ENCODE data around the gene FOXL3. TPM values are rescaled to one million over a fixed set of nuclear protein-coding genes. Genes with fewer than 3 reads are reported as not detected.

Gene FOXL3
- total RNA-seq, 4 donors from 2014 or later, result not detected

DNA sequence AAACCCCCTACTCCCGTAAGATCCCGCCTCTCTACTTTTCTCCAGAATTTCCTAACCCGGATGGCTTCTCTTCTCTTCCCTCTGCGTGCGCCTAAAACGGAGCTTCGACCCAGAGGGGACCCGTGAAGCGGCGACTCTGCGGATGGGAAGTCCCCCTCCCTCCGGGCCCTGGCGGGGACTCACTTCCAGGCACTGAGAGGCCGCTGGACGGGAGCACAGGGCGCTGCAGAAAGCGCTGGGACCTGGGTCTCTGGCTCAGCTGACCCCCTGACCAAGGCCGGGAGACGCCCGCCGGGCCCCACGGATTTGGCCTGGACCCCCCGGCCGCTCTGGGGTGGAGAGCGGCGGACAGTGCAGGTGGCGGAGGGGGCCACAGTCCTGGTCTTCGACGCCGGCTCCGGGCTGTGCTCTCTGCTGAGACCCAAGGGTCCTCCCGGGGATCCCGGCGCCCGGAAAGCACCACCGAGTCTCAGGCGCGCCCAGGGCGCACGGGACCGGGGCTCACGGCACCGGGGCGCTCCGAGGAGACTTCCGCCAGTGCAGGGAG lies 688 bp upstream of the FOXL3 start:
- ATAC-seq, result no peak
- in situ Hi-C loops (cut with MboI; ENCODE audit: low sequenced_read_pairs in 4 of 4), result no loop called here
- peaks cover 63 to 79% (median 64%) of the 10 kb centered on the region in 3 donors for H3K27me3 ChIP-seq

DNA sequence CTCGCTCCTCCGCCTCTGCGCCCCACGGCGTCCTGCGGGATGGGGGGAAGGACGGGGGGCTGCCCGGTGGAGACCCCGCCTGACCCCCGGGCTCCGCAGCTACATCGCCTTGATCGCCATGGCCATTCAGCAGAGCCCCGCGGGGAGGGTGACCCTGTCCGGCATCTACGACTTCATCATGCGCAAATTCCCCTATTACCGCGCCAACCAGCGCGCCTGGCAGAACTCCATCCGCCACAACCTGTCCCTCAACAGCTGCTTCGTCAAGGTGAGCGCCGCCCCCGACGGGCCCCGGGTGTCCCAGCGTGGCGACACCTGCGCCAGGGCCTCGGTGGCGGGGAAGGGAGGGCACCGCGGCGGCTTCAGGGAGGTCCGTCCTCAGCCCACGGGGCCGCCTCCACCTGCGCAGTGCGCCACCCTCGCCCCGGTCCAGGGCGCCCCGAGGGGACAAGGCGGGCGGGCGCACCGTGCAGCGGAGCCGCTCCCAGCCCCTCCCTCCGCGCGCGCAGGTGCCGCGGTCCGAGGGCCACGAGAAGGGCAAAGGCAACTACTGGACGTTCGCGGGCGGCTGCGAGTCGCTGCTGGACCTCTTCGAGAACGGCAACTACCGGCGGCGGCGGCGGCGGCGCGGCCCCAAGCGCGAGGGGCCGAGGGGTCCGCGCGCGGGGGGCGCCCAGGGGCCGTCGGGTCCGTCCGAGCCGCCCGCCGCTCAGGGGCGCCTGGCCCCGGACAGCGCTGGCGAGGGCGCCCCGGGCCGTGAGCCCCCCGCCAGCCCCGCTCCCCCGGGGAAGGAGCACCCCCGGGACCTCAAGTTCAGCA lies 793 bp downstream of the FOXL3 start:
- Histone ChIP-seq H3K4me3 (no peak overlapping the region), H3K4me1 (no peaks in the 10 kb centered on the region), H3K27me3 (peaks cover 71 to 80% (median 76%) of the 10 kb centered on the region in 3 donors), H3K36me3 (no peaks in the 10 kb centered on the region), H3K27ac (no peak overlapping the region), H3K9me3 (no peaks in the 10 kb centered on the region)
- no peak for TF ChIP-seq POLR2A (IDR thresholded peaks at IDR 0.05)
- TF ChIP-seq CTCF (IDR thresholded peaks at IDR 0.05 in 4 of 5, conservative IDR thresholded peaks at IDR 0.05 in 1 of 5), result no peak
- no peak for ATAC-seq
- intact Hi-C loops (cut with DNase I; ENCODE audit: low total_unique reads) (no loop called here), in situ Hi-C loops (cut with MboI; ENCODE audit: low sequenced_read_pairs in 4 of 4) (no loop called here)
- no peak for DNase-seq

More for the DNA sequence above, 688 bp upstream of the FOXL3 start:
- TF ChIP-seq CTCF (IDR thresholded peaks at IDR 0.05 in 4 of 5, conservative IDR thresholded peaks at IDR 0.05 in 1 of 5) (no peak), POLR2A (IDR thresholded peaks at IDR 0.05) (no peak)
- DNase-seq, result no peak
- Histone ChIP-seq H3K4me3 (no peak overlapping the region), H3K9me3 (no peaks in the 10 kb centered on the region), H3K36me3 (no peaks in the 10 kb centered on the region), H3K27ac (no peak overlapping the region), H3K4me1 (no peaks in the 10 kb centered on the region)
- intact Hi-C loops (cut with DNase I; ENCODE audit: low total_unique reads), result no loop called here

DNA sequence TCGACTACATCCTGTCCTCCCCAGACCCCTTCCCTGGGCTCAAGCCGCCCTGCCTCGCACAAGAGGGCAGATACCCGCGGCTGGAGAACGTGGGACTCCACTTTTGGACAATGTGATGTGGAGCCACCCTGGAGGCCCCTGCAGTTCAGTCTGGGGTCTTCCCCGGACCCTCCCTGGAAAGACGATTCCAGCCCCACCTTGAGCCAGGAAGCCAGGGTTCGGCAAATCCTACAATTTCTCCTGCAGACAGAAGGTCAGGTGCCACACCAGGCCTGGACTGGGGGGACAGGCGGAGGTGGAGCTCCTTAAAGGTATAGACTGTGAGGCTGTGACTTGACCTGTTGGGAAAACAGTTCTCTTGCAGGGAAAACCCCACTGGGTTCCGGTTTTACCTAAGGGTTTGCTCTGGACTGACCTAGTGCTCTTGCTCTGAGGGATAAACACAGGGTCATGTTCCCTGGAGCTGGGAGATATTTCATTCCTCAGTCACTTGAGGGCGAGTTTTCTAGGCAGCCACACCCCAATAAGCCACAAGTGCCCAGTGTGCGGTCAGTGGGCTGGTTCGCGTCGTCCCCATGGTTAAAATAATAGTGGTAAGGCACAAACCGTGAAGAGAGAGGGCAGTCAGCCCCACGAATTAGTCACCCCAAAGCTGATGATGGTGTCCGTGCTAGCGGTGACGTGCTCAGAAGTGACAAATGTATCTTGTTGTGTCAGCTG lies 1.6 kb downstream of the FOXL3 start:
- Histone ChIP-seq H3K27me3 (peaks cover 71 to 76% (median 76%) of the 10 kb centered on the region in 3 donors), H3K27ac (no peak overlapping the region), H3K4me3 (no peak overlapping the region), H3K4me1 (no peaks in the 10 kb centered on the region), H3K36me3 (no peaks in the 10 kb centered on the region), H3K9me3 (no peaks in the 10 kb centered on the region)
- no peak for DNase-seq
- in situ Hi-C loops (cut with MboI; ENCODE audit: low sequenced_read_pairs in 4 of 4) (no loop called here), intact Hi-C loops (cut with DNase I; ENCODE audit: low total_unique reads) (no loop called here)
- TF ChIP-seq CTCF (IDR thresholded peaks at IDR 0.05 in 4 of 5, conservative IDR thresholded peaks at IDR 0.05 in 1 of 5) (no peak), POLR2A (IDR thresholded peaks at IDR 0.05) (no peak)
- ATAC-seq, result no peak

DNA sequence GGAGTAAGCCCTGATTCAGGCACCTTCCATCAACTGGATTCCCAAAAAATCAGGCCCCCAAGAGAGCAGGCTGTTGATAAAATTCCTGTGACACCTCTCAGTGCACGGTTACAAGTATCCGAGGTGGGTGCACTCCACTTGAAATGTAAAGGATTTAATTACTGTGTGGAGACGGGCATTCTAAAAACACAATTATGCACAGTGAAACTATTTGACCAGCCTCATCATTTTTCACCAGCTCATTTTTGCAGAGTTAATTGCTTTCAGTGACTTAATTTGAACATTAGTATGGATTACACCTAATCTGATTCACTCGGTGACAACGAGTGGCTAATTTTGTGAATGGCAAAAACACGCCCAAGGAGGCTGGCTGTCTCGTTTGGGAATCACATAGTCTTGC lies 2.3 kb downstream of the FOXL3 start:
- peaks cover 71 to 76% (median 75%) of the 10 kb centered on the region in 3 donors for H3K27me3 ChIP-seq
- no peaks in the 10 kb centered on the region for H3K4me1 ChIP-seq
- H3K4me3 ChIP-seq, result no peak overlapping the region
- TF ChIP-seq CTCF (IDR thresholded peaks at IDR 0.05 in 4 of 5, conservative IDR thresholded peaks at IDR 0.05 in 1 of 5) (no peak), POLR2A (IDR thresholded peaks at IDR 0.05) (no peak)
- intact Hi-C loops (cut with DNase I; ENCODE audit: low total_unique reads), result no loop called here
- no peak for ATAC-seq
- in situ Hi-C loops (cut with MboI; ENCODE audit: low sequenced_read_pairs in 4 of 4), result no loop called here
- H3K27ac ChIP-seq, result no peak overlapping the region
- no peaks in the 10 kb centered on the region for H3K9me3 ChIP-seq
- H3K36me3 ChIP-seq, result no peaks in the 10 kb centered on the region
- no peak for DNase-seq
